ENCODE results near the gene LMNTD2.

The LMNTD2 gene

GRCh38 chr11:535519-536454, 24.8 kb downstream of the LMNTD2 start, which contains the start of gene HRAS:
Gene HRAS, minus strand, starts transcription at chr11:535576.
- TF ChIP-seq CTCF (IDR thresholded peaks at IDR 0.05; ENCODE audit: low read depth, low read length, missing control alignments): no peak
- peak; percentile 65 for DNase-seq (ENCODE audit: extremely low read depth, low read depth)
- H3K4me3 ChIP-seq (replicated peaks; ENCODE audit: low read depth, low read length): peak within 1 kb of the TSS; percentile 87

GRCh38 chr11:535210-535518, 25.4 kb downstream of the LMNTD2 start:
- no peak for TF ChIP-seq CTCF (IDR thresholded peaks at IDR 0.05; ENCODE audit: low read depth, low read length, missing control alignments)
- H3K4me3 ChIP-seq (replicated peaks; ENCODE audit: low read depth, low read length): peak overlapping the region; percentile 87
- DNase-seq (ENCODE audit: extremely low read depth, low read depth): no peak

GRCh38 chr11:534396-535209, 25.9 kb downstream of the LMNTD2 start:
- DNase-seq (ENCODE audit: extremely low read depth, low read depth): no peak
- peak overlapping the region; percentile 87 for H3K4me3 ChIP-seq (replicated peaks; ENCODE audit: low read depth, low read length)
- TF ChIP-seq CTCF (IDR thresholded peaks at IDR 0.05; ENCODE audit: low read depth, low read length, missing control alignments): no peak

- peak overlapping the region; percentile 87 for H3K4me3 ChIP-seq (replicated peaks; ENCODE audit: low read depth, low read length)
- no peak for DNase-seq (ENCODE audit: extremely low read depth, low read depth)
- no peak for TF ChIP-seq CTCF (IDR thresholded peaks at IDR 0.05; ENCODE audit: low read depth, low read length, missing control alignments)
Measured at GRCh38 chr11:533586-534395, 26.7 kb downstream of the LMNTD2 start.

- TF ChIP-seq CTCF (IDR thresholded peaks at IDR 0.05; ENCODE audit: low read depth, low read length, missing control alignments): no peak
- H3K4me3 ChIP-seq (replicated peaks; ENCODE audit: low read depth, low read length): no peak overlapping the region
- DNase-seq (ENCODE audit: extremely low read depth, low read depth): no peak
Measured at GRCh38 chr11:532986-533585, 27.5 kb downstream of the LMNTD2 start.

- no peak for TF ChIP-seq CTCF (IDR thresholded peaks at IDR 0.05; ENCODE audit: low read depth, low read length, missing control alignments)
- no peak overlapping the region for H3K4me3 ChIP-seq (replicated peaks; ENCODE audit: low read depth, low read length)
- no peak for DNase-seq (ENCODE audit: extremely low read depth, low read depth)
Measured at GRCh38 chr11:532527-532985, 28.0 kb downstream of the LMNTD2 start.

Data from HFF-Myc (cell line).